H9 (cell line): Measurements from ENCODE around the gene MCU. TPM values are rescaled to one million over a fixed set of nuclear protein-coding genes. Genes with fewer than 3 reads are reported as not detected.

Experiments
- DNase-seq: peaks from one replicate; pipeline ENCODE4 v3.0.0-alpha.2; 2017
- H2AFZ ChIP-seq: one replicate; pipeline ENCODE4 v1.6.1; 2013; ENCODE audit warnings: mild to moderate bottlenecking, low read length, control low read depth, moderate library complexity
- H2AK5ac ChIP-seq: 2 replicates; pipeline ENCODE4 v1.6.1; 2013; ENCODE audit warnings: low read length, control low read depth, mixed read lengths; ENCODE audit not compliant: insufficient read length
- H2BK120ac ChIP-seq: one replicate; pipeline ENCODE4 v1.6.1; 2013; ENCODE audit warnings: low read depth, mild to moderate bottlenecking, low read length, control low read depth, inconsistent platforms; ENCODE audit not compliant: poor library complexity, severe bottlenecking
- H2BK12ac ChIP-seq: 2 replicates; pipeline ENCODE4 v1.6.1; 2013; ENCODE audit warnings: low read length, control low read depth, mixed read lengths, low read depth; ENCODE audit not compliant: insufficient read length
- H2BK15ac ChIP-seq: 2 replicates; pipeline ENCODE4 v1.6.1; 2013; ENCODE audit warnings: low read depth, low read length, control low read depth
- H2BK20ac ChIP-seq: one replicate; pipeline ENCODE4 v1.6.1; 2013; ENCODE audit warnings: low read depth, mild to moderate bottlenecking, low read length, control low read depth, inconsistent platforms; ENCODE audit not compliant: poor library complexity, severe bottlenecking
- H2BK5ac ChIP-seq: 2 replicates; pipeline ENCODE4 v1.6.1; 2013; ENCODE audit warnings: low read length, control low read depth, mixed read lengths; ENCODE audit not compliant: insufficient read length
- H3K14ac ChIP-seq: 2 replicates; pipeline ENCODE4 v1.6.1; 2013; ENCODE audit warnings: low read length, control low read depth; ENCODE audit not compliant: insufficient read depth
- H3K18ac ChIP-seq: 2 replicates; pipeline ENCODE4 v1.6.1; 2013; ENCODE audit warnings: low read depth, mild to moderate bottlenecking, mixed read lengths, low read length, control low read depth; ENCODE audit not compliant: insufficient read length
- H3K23ac ChIP-seq: 2 replicates; pipeline ENCODE4 v1.6.1; 2013; ENCODE audit warnings: low read length, control low read depth, mixed read lengths, low read depth; ENCODE audit not compliant: insufficient read length
- H3K23me2 ChIP-seq: 2 replicates; pipeline ENCODE4 v1.6.1; 2013; ENCODE audit warnings: low read depth, mild to moderate bottlenecking, mixed read lengths, low read length, control low read depth; ENCODE audit not compliant: insufficient read length, poor library complexity, severe bottlenecking
- H3K27ac ChIP-seq: 2 replicates; pipeline ENCODE4 v1.5.1; 2013; ENCODE audit warnings: low read length, control low read depth, mixed read lengths, low read depth; ENCODE audit not compliant: insufficient read length
- H3K27me3 ChIP-seq: 2 replicates; pipeline ENCODE4 v1.6.1; 2013; ENCODE audit warnings: low read length, control low read depth, inconsistent platforms; ENCODE audit not compliant: insufficient read depth
- H3K4ac ChIP-seq: 2 replicates; pipeline ENCODE4 v1.6.1; 2013; ENCODE audit warnings: low read depth, mild to moderate bottlenecking, control low read depth, inconsistent platforms, low read length, moderate library complexity
- H3K4me1 ChIP-seq: 2 replicates; pipeline ENCODE4 v1.6.1; 2013; ENCODE audit warnings: low read length, control low read depth, inconsistent platforms; ENCODE audit not compliant: insufficient read depth
- H3K4me2 ChIP-seq: 2 replicates; pipeline ENCODE4 v1.6.1; 2013; ENCODE audit warnings: low read length, control low read depth, mixed read lengths; ENCODE audit not compliant: insufficient read length, insufficient read depth
- H3K56ac ChIP-seq: 2 replicates; pipeline ENCODE4 v1.6.1; 2013; ENCODE audit warnings: low read depth, mild to moderate bottlenecking, mixed read lengths, low read length, control low read depth; ENCODE audit not compliant: insufficient read length
- H3K79me1 ChIP-seq: 2 replicates; pipeline ENCODE4 v1.6.1; 2013; ENCODE audit warnings: low read depth, mild to moderate bottlenecking, moderate library complexity, low read length, control low read depth, inconsistent platforms; ENCODE audit not compliant: insufficient read depth, poor library complexity, severe bottlenecking
- H3K79me2 ChIP-seq: 2 replicates; pipeline ENCODE4 v1.6.1; 2013; ENCODE audit warnings: low read length, control low read depth, inconsistent platforms; ENCODE audit not compliant: insufficient read depth
- H3K9ac ChIP-seq: 2 replicates; pipeline ENCODE4 v1.6.1; 2013; ENCODE audit warnings: low read length, control low read depth, mixed read lengths; ENCODE audit not compliant: insufficient read length; ENCODE audit errors: extremely low read depth
- H3K9me3 ChIP-seq: one replicate; pipeline ENCODE4 v1.6.1; 2013; ENCODE audit warnings: low read depth, low read length, inconsistent platforms; ENCODE audit not compliant: control insufficient read depth
- H3T11ph ChIP-seq: one replicate; pipeline ENCODE4 v1.6.1; 2013; ENCODE audit warnings: mild to moderate bottlenecking, low read length, control low read depth, inconsistent platforms
- H4K20me1 ChIP-seq: one replicate; pipeline ENCODE4 v1.6.1; 2013; ENCODE audit not compliant: control insufficient read depth, insufficient read length, insufficient read depth
- H4K5ac ChIP-seq: 2 replicates; pipeline ENCODE4 v1.6.1; 2013; ENCODE audit warnings: low read depth, mild to moderate bottlenecking, mixed read lengths, low read length, control low read depth; ENCODE audit not compliant: insufficient read length
- H4K8ac ChIP-seq: replicated peaks from 2 replicates; pipeline ENCODE4 v1.6.1; 2013; ENCODE audit warnings: low read length, control low read depth, mixed read lengths, low read depth; ENCODE audit not compliant: insufficient read length
- H4K91ac ChIP-seq: 2 replicates; pipeline ENCODE4 v1.6.1; 2013; ENCODE audit warnings: low read depth, mild to moderate bottlenecking, moderate library complexity, mixed read lengths, low read length, control low read depth; ENCODE audit not compliant: insufficient read length
- H3K27ac Mint-ChIP-seq, 3 experiments: 2 replicates in 2 of 3; 3 replicates in 1 of 3; pipeline ENCODE4 v1.8.0; 2020 to 2021; ENCODE audit warnings: mixed read lengths in 3 of 3, mild to moderate bottlenecking in 1 of 3, moderate library complexity in 1 of 3
- H3K27me3 Mint-ChIP-seq: 2 replicates; pipeline ENCODE4 v1.8.0; 2021; ENCODE audit warnings: low read depth, mild to moderate bottlenecking, moderate library complexity, mixed read lengths
- H3K36me3 Mint-ChIP-seq, 3 experiments: 2 replicates in 2 of 3; 3 replicates in 1 of 3; pipeline ENCODE4 v1.8.0; 2020 to 2021; ENCODE audit warnings: low read depth in 3 of 3, mixed read lengths in 3 of 3; ENCODE audit not compliant: insufficient read depth in 1 of 3
- H3K4me1 Mint-ChIP-seq, 2 experiments: 2 replicates each; pipeline ENCODE4 v1.8.0; 2020; ENCODE audit warnings: mixed read lengths in 2 of 2
- H3K4me3 Mint-ChIP-seq, 2 experiments: 2 replicates in 1 of 2; 3 replicates in 1 of 2; pipeline ENCODE4 v1.8.0; 2020 to 2021; ENCODE audit warnings: mild to moderate bottlenecking in 2 of 2, mixed read lengths in 2 of 2, moderate library complexity in 1 of 2
- H3K9me3 Mint-ChIP-seq, 2 experiments: 2 replicates in 1 of 2; 3 replicates in 1 of 2; pipeline ENCODE4 v1.8.0; 2020; ENCODE audit warnings: mild to moderate bottlenecking in 2 of 2, mixed read lengths in 2 of 2, moderate library complexity in 1 of 2
- WGBS: extraction: QIAGEN DNeasy Blood & Tissue Kit; methylation state at CpG from one replicate; pipeline ENCODE4 v1.1.7; 2013; ENCODE audit warnings: missing lambda C conversion rate, low lambda C conversion rate, mixed read lengths; ENCODE audit not compliant: insufficient read length; ENCODE audit errors: extremely low coverage; 5-methylcytosine and 5-hydroxymethylcytosine counted together
- total RNA-seq: library from RNA; stranded (reverse); gene quantifications from 2 replicates; pipeline ENCODE4 v1.2.1, GENCODE V29; 2021
- TF ChIP-seq, protein P1 (sequence below): fragments of 200-600 bp; sonication (generic); conservative IDR thresholded peaks from 3 replicates; pipeline ENCODE4 v1.8.0; 2021; ENCODE audit warnings: antibody characterized with exemption, mild to moderate bottlenecking

Gene MCU
- total RNA-seq, 1 experiment from 2014 or later, result 36.6 TPM

DNA sequence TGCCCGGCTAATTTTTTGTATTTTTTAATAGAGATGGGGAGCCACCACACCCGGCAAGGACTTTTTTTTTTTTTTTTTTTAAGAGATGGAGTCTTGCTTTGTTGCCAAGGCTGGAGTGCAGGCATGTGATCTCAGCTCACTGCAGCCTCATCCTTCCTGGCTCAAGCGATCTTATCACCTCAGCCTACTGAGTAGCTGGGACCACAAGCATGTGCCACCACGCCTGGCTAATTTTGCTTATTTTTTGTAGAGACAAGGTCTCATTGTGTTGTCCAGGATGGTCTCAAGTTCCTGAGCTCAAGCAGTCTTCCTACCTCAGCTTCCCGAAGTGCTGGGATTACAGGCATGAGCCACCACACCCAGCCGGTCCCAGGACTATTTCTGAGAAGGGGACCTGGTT, 9.3 kb upstream of the MCU start:
- Histone ChIP-seq H3K9ac (no peak overlapping the region), H2BK120ac (no peak overlapping the region), H3K79me2 (no peaks in the 10 kb centered on the region), H3K27me3 (no peaks in the 10 kb centered on the region), H3K18ac (no peak overlapping the region), H3K4ac (no peak overlapping the region), H3K56ac (no peak overlapping the region), H4K20me1 (no peaks in the 10 kb centered on the region), H4K91ac (no peak overlapping the region), H2AK5ac (no peak overlapping the region), H4K5ac (no peak overlapping the region), H3K9me3 (no peaks in the 10 kb centered on the region), H3K4me2 (no peak overlapping the region), H2BK15ac (no peak overlapping the region), H4K8ac (no peak overlapping the region), H3K14ac (no peak overlapping the region), H2AFZ (no peak overlapping the region), H3T11ph (no peak overlapping the region), H3K79me1 (no peaks in the 10 kb centered on the region), H2BK12ac (no peak overlapping the region), H2BK5ac (no peak overlapping the region), H3K27ac (no peak overlapping the region), H3K23ac (no peak overlapping the region), H3K23me2 (no peaks in the 10 kb centered on the region), H2BK20ac (no peak overlapping the region), H3K4me1 (no peaks in the 10 kb centered on the region)
- TF ChIP-seq, protein P1, sequence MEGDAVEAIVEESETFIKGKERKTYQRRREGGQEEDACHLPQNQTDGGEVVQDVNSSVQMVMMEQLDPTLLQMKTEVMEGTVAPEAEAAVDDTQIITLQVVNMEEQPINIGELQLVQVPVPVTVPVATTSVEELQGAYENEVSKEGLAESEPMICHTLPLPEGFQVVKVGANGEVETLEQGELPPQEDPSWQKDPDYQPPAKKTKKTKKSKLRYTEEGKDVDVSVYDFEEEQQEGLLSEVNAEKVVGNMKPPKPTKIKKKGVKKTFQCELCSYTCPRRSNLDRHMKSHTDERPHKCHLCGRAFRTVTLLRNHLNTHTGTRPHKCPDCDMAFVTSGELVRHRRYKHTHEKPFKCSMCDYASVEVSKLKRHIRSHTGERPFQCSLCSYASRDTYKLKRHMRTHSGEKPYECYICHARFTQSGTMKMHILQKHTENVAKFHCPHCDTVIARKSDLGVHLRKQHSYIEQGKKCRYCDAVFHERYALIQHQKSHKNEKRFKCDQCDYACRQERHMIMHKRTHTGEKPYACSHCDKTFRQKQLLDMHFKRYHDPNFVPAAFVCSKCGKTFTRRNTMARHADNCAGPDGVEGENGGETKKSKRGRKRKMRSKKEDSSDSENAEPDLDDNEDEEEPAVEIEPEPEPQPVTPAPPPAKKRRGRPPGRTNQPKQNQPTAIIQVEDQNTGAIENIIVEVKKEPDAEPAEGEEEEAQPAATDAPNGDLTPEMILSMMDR, result no peak
- H3K4me3 Mint-ChIP-seq, result no peak overlapping the region
- H3K27me3 Mint-ChIP-seq, result no peaks in the 10 kb centered on the region
- no CpG with 5 or more reads among the region's 6 CpGs for WGBS
- peaks cover 2 to 7% of the 10 kb centered on the region in 2 experiments; a peak in 1 of 4 replicates for H3K4me1 Mint-ChIP-seq
- H3K27ac Mint-ChIP-seq, result no peak overlapping the region; a peak in 1 of 7 replicates
- H3K9me3 Mint-ChIP-seq, result no peaks in the 10 kb centered on the region
- DNase-seq, result no peak
- no peaks in the 10 kb centered on the region for H3K36me3 Mint-ChIP-seq
